ENCODE data around the gene ZNF366. TPM values are rescaled to one million over a fixed set of nuclear protein-coding genes. Genes with fewer than 3 reads are reported as not detected.

Gene ZNF366
- total and polyA plus RNA-seq, 9 donors, result 0.83 to 3.5 (median 1.6) TPM

DNA sequence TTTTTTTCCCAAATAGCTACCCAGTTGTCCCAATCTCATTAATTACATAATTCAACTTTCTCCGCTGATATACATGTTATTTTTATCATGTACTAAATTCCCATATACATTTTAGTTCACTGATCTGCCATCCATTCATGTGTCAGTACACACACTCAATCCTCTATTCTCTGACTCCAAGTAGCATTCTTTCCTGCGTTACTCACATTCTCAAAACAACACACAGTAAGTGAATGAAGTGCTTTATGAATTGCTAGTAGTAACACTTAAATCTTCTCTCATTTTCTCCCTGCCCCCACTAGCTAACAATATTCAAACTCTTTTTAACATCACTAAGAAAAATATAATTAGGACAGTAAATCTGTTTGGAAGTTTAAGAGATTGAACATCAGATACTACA, 8.9 kb downstream of the ZNF366 start:
- Histone ChIP-seq H3K4me3 (no peak overlapping the region), H3K27me3 (no peaks in the 10 kb centered on the region), H3K9me3 (no peaks in the 10 kb centered on the region), H3K4me1 (ENCODE audit: insufficient read depth) (no peaks in the 10 kb centered on the region), H3K27ac (no peak overlapping the region), H3K36me3 (no peaks in the 10 kb centered on the region)
- WGBS, 3 donors, result 77 to 79% (median 78%) methylated on average over 2 of the region's 2 CpGs
- TF ChIP-seq EP300 (IDR thresholded peaks at IDR 0.05) (no peak), POLR2A (IDR thresholded peaks at IDR 0.05) (no peak), CTCF (IDR thresholded peaks at IDR 0.05) (no peak)
- intact Hi-C loops (cut with DNase I), result no loop called here
- no peak for DNase-seq

- intact Hi-C loops (cut with DNase I), result no loop called here
- Histone ChIP-seq H3K9me3 (no peaks in the 10 kb centered on the region), H3K27ac (no peak overlapping the region), H3K36me3 (no peaks in the 10 kb centered on the region), H3K4me3 (no peak overlapping the region), H3K4me1 (ENCODE audit: insufficient read depth) (no peaks in the 10 kb centered on the region), H3K27me3 (no peaks in the 10 kb centered on the region)
- no peak for DNase-seq
- no peak for TF ChIP-seq CTCF (IDR thresholded peaks at IDR 0.05)
- TF ChIP-seq EP300 (IDR thresholded peaks at IDR 0.05), result no peak
- TF ChIP-seq POLR2A (IDR thresholded peaks at IDR 0.05), result no peak
- 61 to 83% (median 77%) methylated on average over 3 of the region's 3 CpGs for WGBS, 3 donors
Measured at GRCh38 chr5:72497823-72498222, 9.4 kb downstream of the ZNF366 start.

DNA sequence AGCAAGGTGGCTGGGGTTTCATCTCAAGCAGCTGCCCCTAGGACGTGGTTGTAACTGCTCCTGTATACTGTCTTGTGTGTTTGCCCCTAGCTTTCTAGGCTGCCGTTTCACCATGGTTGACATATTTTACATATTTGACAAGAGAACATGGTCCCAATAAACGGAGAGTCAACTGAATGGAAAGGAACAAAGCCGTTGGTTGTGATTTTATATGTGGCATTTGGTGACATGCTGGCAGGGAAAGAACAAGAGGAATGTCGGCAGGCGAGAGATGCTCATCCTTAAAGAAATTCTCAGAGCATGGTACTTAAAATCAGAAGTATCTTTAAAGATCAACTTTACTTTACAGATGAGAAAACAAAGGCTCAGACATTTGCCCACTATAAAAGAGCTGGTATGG, 11.8 kb downstream of the ZNF366 start:
- H3K4me1 ChIP-seq (ENCODE audit: insufficient read depth), result no peaks in the 10 kb centered on the region
- H3K36me3 ChIP-seq, result no peaks in the 10 kb centered on the region
- no peak for DNase-seq
- no peaks in the 10 kb centered on the region for H3K9me3 ChIP-seq
- WGBS, 3 donors, result 77 to 80% (median 79%) methylated on average over 6 of the region's 6 CpGs
- TF ChIP-seq CTCF (IDR thresholded peaks at IDR 0.05) (no peak), POLR2A (IDR thresholded peaks at IDR 0.05) (no peak), EP300 (IDR thresholded peaks at IDR 0.05) (no peak)
- no peaks in the 10 kb centered on the region for H3K27me3 ChIP-seq
- H3K4me3 ChIP-seq, result no peak overlapping the region
- intact Hi-C loops (cut with DNase I), result no loop called here
- H3K27ac ChIP-seq, result no peak overlapping the region

GRCh38 chr5:72494623-72495124, 12.5 kb downstream of the ZNF366 start:
- intact Hi-C loops (cut with DNase I), result no loop called here
- H3K27ac ChIP-seq, result no peak overlapping the region
- 73 to 88% (median 85%) methylated on average over 5 of the region's 5 CpGs for WGBS, 3 donors

More at GRCh38 chr5:72494623-72495124, 12.5 kb downstream of the ZNF366 start:
- Histone ChIP-seq H3K9me3 (no peaks in the 10 kb centered on the region), H3K27me3 (no peaks in the 10 kb centered on the region), H3K4me1 (ENCODE audit: insufficient read depth) (no peaks in the 10 kb centered on the region), H3K4me3 (no peak overlapping the region), H3K36me3 (no peaks in the 10 kb centered on the region)
- no peak for DNase-seq
- no peak for TF ChIP-seq EP300 (IDR thresholded peaks at IDR 0.05)
- TF ChIP-seq CTCF (IDR thresholded peaks at IDR 0.05), result no peak
- TF ChIP-seq POLR2A (IDR thresholded peaks at IDR 0.05), result no peak

Data from ovary (tissue), 9 donors.